Mammary epithelial cell (primary cell): ENCODE measurements around the gene CKAP5.

Experiments
- CTCF ChIP-seq, 2 donors: IDR thresholded peaks in 1 of 2; conservative IDR thresholded peaks in 1 of 2; 2 replicates each; pipeline ENCODE4 v1.5.1; 2011 to 2012; ENCODE audit warnings: inconsistent platforms in 2 of 2, low read length in 2 of 2, mild to moderate bottlenecking in 2 of 2, control low read depth in 1 of 2, low read depth in 1 of 2; ENCODE audit not compliant: insufficient read depth in 1 of 2; ENCODE audit errors: extremely low read depth in 1 of 2
- EZH2 ChIP-seq: IDR thresholded peaks from 2 replicates; pipeline ENCODE4 v1.6.1; 2012; ENCODE audit warnings: low read length, inconsistent platforms, borderline replicate concordance

GRCh38 chr11:46727952-46728658 is 118.0 kb downstream of the CKAP5 start:
- TF ChIP-seq CTCF (conservative IDR thresholded peaks at IDR 0.05 in 1 of 2, IDR thresholded peaks at IDR 0.05 in 1 of 2; ENCODE audit: extremely low read depth in 1 of 2, insufficient read depth in 1 of 2, low read depth in 1 of 2, low read length in 2 of 2) = no peak
- no peak for TF ChIP-seq EZH2
